Caco-2 (cell line): ENCODE data around the gene JAG1. TPM values are rescaled to one million over a fixed set of nuclear protein-coding genes. Genes with fewer than 3 reads are reported as not detected.

Experiments used
- BruUV-seq: library from RNA; stranded (reverse); fragments of 400-500 nt; replicated peaks from 2 replicates; lab custom pipeline; 2021; lab: Mats Ljungman, UMichigan
- CTCF ChIA-PET: fragments of 300-600 bp; sonication (Branson Sonifier 250); formaldehyde crosslinking; loops from one replicate; lab custom pipeline; 2022; ENCODE audit warnings: antibody characterized with exemption; lab: Charles Lee
- POLR2A ChIA-PET: fragments of 300-600 bp; sonication (Branson Sonifier 250); formaldehyde crosslinking; loops from one replicate; lab custom pipeline; 2022; ENCODE audit warnings: antibody characterized with exemption; lab: Charles Lee
- DNase-seq, 2 experiments: peaks; one replicate each; pipeline versions ENCODE4 v3.0.0 to v3.0.0-alpha.2; 2020 to 2022
- H3K27me3 ChIP-seq: replicated peaks from 2 replicates; pipeline ENCODE4 v1.6.0; 2011; ENCODE audit warnings: low read length; ENCODE audit not compliant: control insufficient read depth, insufficient read depth
- H3K36me3 ChIP-seq: 2 replicates; pipeline ENCODE4 v1.5.1; 2011; ENCODE audit warnings: low read length; ENCODE audit not compliant: control insufficient read depth, insufficient read depth
- H3K4me1 ChIP-seq: fragments of 250-450 bp; sonication (Bioruptor Pico); 2 replicates; pipeline ENCODE4 v1.5.1; 2020; ENCODE audit warnings: mild to moderate bottlenecking
- H3K4me3 ChIP-seq: 2 replicates; pipeline ENCODE4 v1.5.1; 2011; ENCODE audit warnings: low read depth, mild to moderate bottlenecking, control low read depth, low read length
- H3K9me3 ChIP-seq: fragments of 250-450 bp; sonication (Bioruptor Pico); 2 replicates; pipeline ENCODE4 v1.5.1; 2020; ENCODE audit warnings: mild to moderate bottlenecking, moderate library complexity
- H3K27ac Mint-ChIP-seq: one replicate; pipeline ENCODE4 v1.8.0; 2022; ENCODE audit warnings: mixed read lengths; ENCODE audit not compliant: unreplicated experiment
- H3K27me3 Mint-ChIP-seq: one replicate; pipeline ENCODE4 v1.8.0; 2022; ENCODE audit warnings: mixed read lengths; ENCODE audit not compliant: insufficient read depth, unreplicated experiment
- H3K36me3 Mint-ChIP-seq: one replicate; pipeline ENCODE4 v1.8.0; 2022; ENCODE audit warnings: mild to moderate bottlenecking, mixed read lengths; ENCODE audit not compliant: insufficient read depth, unreplicated experiment
- H3K4me1 Mint-ChIP-seq: one replicate; pipeline ENCODE4 v1.8.0; 2022; ENCODE audit warnings: low read depth, mixed read lengths; ENCODE audit not compliant: unreplicated experiment
- H3K4me3 Mint-ChIP-seq: one replicate; pipeline ENCODE4 v1.8.0; 2022; ENCODE audit warnings: mild to moderate bottlenecking, moderate library complexity, mixed read lengths; ENCODE audit not compliant: unreplicated experiment
- H3K9me3 Mint-ChIP-seq: one replicate; pipeline ENCODE4 v1.8.0; 2022; ENCODE audit warnings: mixed read lengths; ENCODE audit not compliant: unreplicated experiment
- intact Hi-C: fragments of 100-400 bp; cut with micrococcal nuclease; formaldehyde crosslinking; loops from one replicate; pipeline ENCODE4 v1.10.0; 2022; ENCODE audit not compliant: unreplicated experiment
- total RNA-seq: library from RNA; stranded (reverse); gene quantifications from 2 replicates; pipeline ENCODE4 v1.2.3, GENCODE V29; 2022
- TF ChIP-seq, protein P1 (sequence below), 2 experiments: fragments of 200-600 bp in 1 of 2; IDR thresholded peaks; 1 replicate in 1 of 2; 2 replicates in 1 of 2; pipeline versions ENCODE4 v1.5.1 to v1.8.0; 2011 to 2022; ENCODE audit warnings: antibody characterized with exemption in 1 of 2, control low read depth in 1 of 2, inconsistent platforms in 1 of 2, low read depth in 1 of 2, low read length in 1 of 2, mild to moderate bottlenecking in 1 of 2, moderate library complexity in 1 of 2; ENCODE audit not compliant: insufficient read depth in 1 of 2, severe bottlenecking in 1 of 2, unreplicated experiment in 1 of 2

JAG1 gene
- total RNA-seq, 1 experiment from 2014 or later = 69.8 TPM

DNA sequence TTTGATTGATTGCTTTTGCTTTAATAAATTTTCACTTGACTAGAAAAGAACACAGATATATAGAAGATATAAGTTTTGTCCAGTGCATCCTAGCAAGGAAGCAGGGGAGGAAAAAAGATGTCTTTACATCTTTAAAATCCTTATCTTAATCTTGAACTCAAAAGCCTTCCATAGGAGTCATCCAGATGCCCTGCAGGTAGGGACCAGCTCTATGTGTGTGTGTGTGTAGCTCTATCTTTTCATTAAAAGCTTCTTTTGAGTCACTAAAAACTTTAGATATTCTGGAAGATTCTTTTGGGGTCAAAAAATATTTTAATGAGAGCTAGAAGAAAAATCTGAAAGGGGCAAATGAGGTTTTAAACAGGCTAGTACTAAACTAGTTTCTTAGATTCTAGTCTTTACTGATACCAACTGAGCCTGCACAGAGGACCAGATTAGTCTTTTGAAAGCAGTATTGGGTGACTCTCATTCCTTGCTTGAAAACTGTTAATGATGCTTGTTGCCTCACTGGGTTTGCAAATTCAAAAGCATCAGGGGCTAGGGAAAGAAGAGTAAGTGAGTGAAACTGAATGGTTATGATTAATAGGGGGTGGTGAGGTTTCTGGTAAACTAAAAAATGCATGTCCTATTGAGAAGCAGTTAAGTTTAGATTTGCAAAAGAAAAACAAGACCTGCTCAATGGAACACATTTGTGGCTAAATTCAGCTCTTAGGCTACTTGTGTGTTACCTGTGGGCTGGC lies 40.6 kb upstream of the JAG1 start:
- ChIA-PET CTCF (no interaction called here), POLR2A (no interaction called here)
- TF ChIP-seq, protein P1, sequence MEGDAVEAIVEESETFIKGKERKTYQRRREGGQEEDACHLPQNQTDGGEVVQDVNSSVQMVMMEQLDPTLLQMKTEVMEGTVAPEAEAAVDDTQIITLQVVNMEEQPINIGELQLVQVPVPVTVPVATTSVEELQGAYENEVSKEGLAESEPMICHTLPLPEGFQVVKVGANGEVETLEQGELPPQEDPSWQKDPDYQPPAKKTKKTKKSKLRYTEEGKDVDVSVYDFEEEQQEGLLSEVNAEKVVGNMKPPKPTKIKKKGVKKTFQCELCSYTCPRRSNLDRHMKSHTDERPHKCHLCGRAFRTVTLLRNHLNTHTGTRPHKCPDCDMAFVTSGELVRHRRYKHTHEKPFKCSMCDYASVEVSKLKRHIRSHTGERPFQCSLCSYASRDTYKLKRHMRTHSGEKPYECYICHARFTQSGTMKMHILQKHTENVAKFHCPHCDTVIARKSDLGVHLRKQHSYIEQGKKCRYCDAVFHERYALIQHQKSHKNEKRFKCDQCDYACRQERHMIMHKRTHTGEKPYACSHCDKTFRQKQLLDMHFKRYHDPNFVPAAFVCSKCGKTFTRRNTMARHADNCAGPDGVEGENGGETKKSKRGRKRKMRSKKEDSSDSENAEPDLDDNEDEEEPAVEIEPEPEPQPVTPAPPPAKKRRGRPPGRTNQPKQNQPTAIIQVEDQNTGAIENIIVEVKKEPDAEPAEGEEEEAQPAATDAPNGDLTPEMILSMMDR (IDR thresholded peaks at IDR 0.05; ENCODE audit: insufficient read depth in 1 of 2, low read depth in 1 of 2, low read length in 1 of 2, severe bottlenecking in 1 of 2, unreplicated experiment in 1 of 2) = no peak
- H3K9me3 Mint-ChIP-seq = no peaks in the 10 kb centered on the region
- BruUV-seq = no TSS peak
- H3K27me3 Mint-ChIP-seq = no peaks in the 10 kb centered on the region
- DNase-seq = no peak
- no peaks in the 10 kb centered on the region for H3K9me3 ChIP-seq
- no peaks in the 10 kb centered on the region for H3K36me3 ChIP-seq
- peaks cover 46% of the 10 kb centered on the region for H3K4me1 ChIP-seq
- H3K36me3 Mint-ChIP-seq = no peaks in the 10 kb centered on the region
- no peak overlapping the region for H3K4me3 ChIP-seq
- peaks cover 28% of the 10 kb centered on the region for H3K4me1 Mint-ChIP-seq
- no peaks in the 10 kb centered on the region for H3K27me3 ChIP-seq
- no peak overlapping the region for H3K4me3 Mint-ChIP-seq
- intact Hi-C loops = loop anchor here (5.0 kb wide), 2 partner anchors 133 to 238 kb away; no protein-coding TSS in a partner anchor
- H3K27ac Mint-ChIP-seq = no peak overlapping the region

DNA sequence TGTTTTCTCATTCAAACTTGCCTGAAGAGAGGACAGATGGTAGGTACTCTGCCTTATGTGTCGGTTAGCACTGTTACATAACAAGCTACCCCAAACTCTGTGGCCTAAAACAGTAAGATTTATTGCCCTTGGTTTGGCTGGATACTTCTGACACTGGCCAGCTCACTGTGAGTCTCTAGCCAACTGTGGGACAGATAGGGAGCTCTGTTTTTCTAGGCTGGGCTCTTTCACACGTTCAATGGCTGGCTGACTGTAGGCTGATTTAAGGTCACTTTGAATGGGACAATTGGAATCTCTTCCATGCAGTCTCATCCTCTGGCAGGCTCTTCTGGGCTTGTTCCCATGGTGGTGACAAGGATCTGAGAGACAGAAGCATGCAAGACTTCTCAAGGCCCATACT lies 39.4 kb upstream of the JAG1 start:
- POLR2A ChIA-PET = no interaction called here
- H3K27me3 Mint-ChIP-seq = no peaks in the 10 kb centered on the region
- Histone ChIP-seq H3K4me1 (peaks cover 56% of the 10 kb centered on the region), H3K4me3 (no peak overlapping the region), H3K36me3 (no peaks in the 10 kb centered on the region), H3K9me3 (no peaks in the 10 kb centered on the region), H3K27me3 (no peaks in the 10 kb centered on the region)
- CTCF ChIA-PET = no interaction called here
- no peak overlapping the region for H3K27ac Mint-ChIP-seq
- no peaks in the 10 kb centered on the region for H3K9me3 Mint-ChIP-seq
- H3K36me3 Mint-ChIP-seq = no peaks in the 10 kb centered on the region
- H3K4me3 Mint-ChIP-seq = no peak overlapping the region
- H3K4me1 Mint-ChIP-seq = peaks cover 35% of the 10 kb centered on the region
- BruUV-seq = no TSS peak
- DNase-seq = no peak
- intact Hi-C loops = loop anchor here (5.0 kb wide), 2 partner anchors 134 to 239 kb away; no protein-coding TSS in a partner anchor
- TF ChIP-seq, protein P1 (IDR thresholded peaks at IDR 0.05; ENCODE audit: insufficient read depth in 1 of 2, low read depth in 1 of 2, low read length in 1 of 2, severe bottlenecking in 1 of 2, unreplicated experiment in 1 of 2) = no peak

GRCh38 chr20:10711903-10712451 lies 38.2 kb upstream of the JAG1 start:
- Histone ChIP-seq H3K4me3 (peak overlapping the region; percentile 24), H3K9me3 (no peaks in the 10 kb centered on the region), H3K27me3 (no peaks in the 10 kb centered on the region), H3K36me3 (no peaks in the 10 kb centered on the region), H3K4me1 (peaks cover 61% of the 10 kb centered on the region)
- intact Hi-C loops = loop anchor here (1.0 to 5.0 kb wide), 3 partner anchors 38 to 240 kb away; no protein-coding TSS in a partner anchor
- Mint-ChIP-seq H3K36me3 (no peaks in the 10 kb centered on the region), H3K27ac (peak overlapping the region; percentile 67), H3K4me3 (peak overlapping the region; percentile 38), H3K4me1 (peaks cover 32% of the 10 kb centered on the region), H3K27me3 (no peaks in the 10 kb centered on the region), H3K9me3 (no peaks in the 10 kb centered on the region)
- BruUV-seq = TSS peak; percentile 93
- CTCF ChIA-PET = interaction anchor here (1.0 kb wide), 1 partner anchor 37 kb away, joined by 4 read pairs; no protein-coding TSS in a partner anchor
- DNase-seq = peak in 1 of 2 experiments; percentile 5
- POLR2A ChIA-PET = interaction anchor here (1.0 kb wide), 1 partner anchor 38 kb away, joined by 3 read pairs; the partner anchor contains the start of gene JAG1
- TF ChIP-seq, protein P1 (IDR thresholded peaks at IDR 0.05; ENCODE audit: insufficient read depth in 1 of 2, low read depth in 1 of 2, low read length in 1 of 2, severe bottlenecking in 1 of 2, unreplicated experiment in 1 of 2) = no peak
